ENCODE data around the gene KRTAP5-10. TPM values are rescaled to one million over a fixed set of nuclear protein-coding genes. Genes with fewer than 3 reads are reported as not detected.

KRTAP5-10 gene
- total RNA-seq = not detected

- no peak within 1 kb of the TSS for H3K27ac ChIP-seq
- TF ChIP-seq CTCF (IDR thresholded peaks at IDR 0.05 in 4 of 5, conservative IDR thresholded peaks at IDR 0.05 in 1 of 5) (no peak), POLR2A (IDR thresholded peaks at IDR 0.05) (no peak)
- H3K36me3 ChIP-seq = no peaks in the 10 kb centered on the region
- H3K4me3 ChIP-seq = no peak within 1 kb of the TSS
- no peak for DNase-seq
- ATAC-seq = no peak
- intact Hi-C loops (cut with DNase I; ENCODE audit: low total_unique reads) (no loop called here), in situ Hi-C loops (cut with MboI; ENCODE audit: low sequenced_read_pairs in 4 of 4) (no loop called here)
- no peaks in the 10 kb centered on the region for H3K4me1 ChIP-seq
- H3K9me3 ChIP-seq = no peaks in the 10 kb centered on the region
- H3K27me3 ChIP-seq = peaks cover 0 to 6% (median 5%) of the 10 kb centered on the region in 3 donors
Measured at GRCh38 chr11:71565263-71565662, at the start of gene KRTAP5-10. Gene KRTAP5-10 (plus strand): TSS chr11:71565563. CDS start chr11:71565588, 25 bp downstream.

GRCh38 chr11:71518506-71519471 lies 46.6 kb upstream of the KRTAP5-10 start:
- in situ Hi-C loops (cut with MboI; ENCODE audit: low sequenced_read_pairs in 4 of 4) (no loop called here), intact Hi-C loops (cut with DNase I; ENCODE audit: low total_unique reads) (no loop called here)
- Histone ChIP-seq H3K9me3 (no peaks in the 10 kb centered on the region), H3K4me1 (no peaks in the 10 kb centered on the region), H3K36me3 (no peaks in the 10 kb centered on the region), H3K4me3 (no peak overlapping the region), H3K27ac (no peak overlapping the region), H3K27me3 (no peaks in the 10 kb centered on the region)
- no peak for ATAC-seq
- TF ChIP-seq POLR2A (IDR thresholded peaks at IDR 0.05) (no peak), CTCF (IDR thresholded peaks at IDR 0.05 in 4 of 5, conservative IDR thresholded peaks at IDR 0.05 in 1 of 5) (no peak)
- DNase-seq = no peak

- ATAC-seq (no peak), DNase-seq (no peak)
- Histone ChIP-seq H3K27me3 (no peaks in the 10 kb centered on the region), H3K4me1 (no peaks in the 10 kb centered on the region), H3K9me3 (no peaks in the 10 kb centered on the region), H3K27ac (no peak overlapping the region), H3K4me3 (no peak overlapping the region), H3K36me3 (no peaks in the 10 kb centered on the region)
- in situ Hi-C loops (cut with MboI; ENCODE audit: low sequenced_read_pairs in 4 of 4) = no loop called here
- intact Hi-C loops (cut with DNase I; ENCODE audit: low total_unique reads) = no loop called here
- no peak for TF ChIP-seq POLR2A (IDR thresholded peaks at IDR 0.05)
- no peak for TF ChIP-seq CTCF (IDR thresholded peaks at IDR 0.05 in 4 of 5, conservative IDR thresholded peaks at IDR 0.05 in 1 of 5)
Measured at GRCh38 chr11:71519546-71519945, 45.8 kb upstream of the KRTAP5-10 start.

- ATAC-seq (no peak), DNase-seq (no peak)
- H3K4me1 ChIP-seq = no peaks in the 10 kb centered on the region
- H3K4me3 ChIP-seq = no peak overlapping the region
- H3K9me3 ChIP-seq = no peaks in the 10 kb centered on the region
- in situ Hi-C loops (cut with MboI; ENCODE audit: low sequenced_read_pairs in 4 of 4) (no loop called here), intact Hi-C loops (cut with DNase I; ENCODE audit: low total_unique reads) (no loop called here)
- no peaks in the 10 kb centered on the region for H3K36me3 ChIP-seq
- no peaks in the 10 kb centered on the region for H3K27me3 ChIP-seq
- H3K27ac ChIP-seq = no peak overlapping the region
- TF ChIP-seq CTCF (IDR thresholded peaks at IDR 0.05 in 4 of 5, conservative IDR thresholded peaks at IDR 0.05 in 1 of 5) (no peak), POLR2A (IDR thresholded peaks at IDR 0.05) (no peak)
Measured at GRCh38 chr11:71525188-71525937, 40.0 kb upstream of the KRTAP5-10 start.
